A549 (cell line): ENCODE measurements around the gene SRF. TPM values are rescaled to one million over a fixed set of nuclear protein-coding genes. Genes with fewer than 3 reads are reported as not detected.

Source experiments
- ATAC-seq, 2 experiments: fragments of 200-7000 bp in 1 of 2; fragments of >200 bp in 1 of 2; cut with Nextera tagmentation in 1 of 2; cut with Tn5 transposase in 1 of 2; 3 replicates each; pipeline versions ENCODE4 v1.8.0 to v1.9.1; 2018 to 2020; ENCODE audit warnings: mild to moderate bottlenecking in 1 of 2, moderate library complexity in 1 of 2
- CTCF ChIA-PET: fragments of 300-600 bp; sonication (Branson Sonifier 250); formaldehyde crosslinking; extraction: SDS; loops from one replicate; lab custom pipeline; 2021; ENCODE audit warnings: antibody characterized with exemption, inconsistent platforms; lab: Yijun Ruan, JAX
- POLR2A ChIA-PET: fragments of 350-600 bp; formaldehyde crosslinking; extraction: SDS; loops from one replicate; lab custom pipeline; 2021; ENCODE audit warnings: antibody characterized with exemption, inconsistent platforms; lab: Yijun Ruan, JAX
- DNase-seq, 2 experiments: peaks; one replicate each; pipeline versions ENCODE4 v3.0.0 to v3.0.0-alpha.2; 2011 to 2016; ENCODE audit warnings: low read depth in 1 of 2, low spot score in 1 of 2
- FAIRE-seq: peaks from 2 replicates; lab custom pipeline; 2011; peaks lifted over from hg19 to GRCh38; lab: Jason Lieb, UNC
- H3K27ac ChIP-seq, 2 experiments: fragments of >200 bp; sonication (Bioruptor Twin); formaldehyde crosslinking; 3 replicates each; pipeline ENCODE4 v1.5.1; 2016 to 2017
- H3K4me1 ChIP-seq: fragments of >200 bp; sonication (Bioruptor Twin); formaldehyde crosslinking; 3 replicates; pipeline ENCODE4 v1.6.1; 2016
- H3K4me2 ChIP-seq: fragments of >200 bp; sonication (Bioruptor Twin); formaldehyde crosslinking; 3 replicates; pipeline ENCODE4 v1.6.1; 2016
- H3K4me3 ChIP-seq: fragments of >200 bp; sonication (Bioruptor Twin); formaldehyde crosslinking; 3 replicates; pipeline ENCODE4 v1.5.1; 2016
- H3K9me3 ChIP-seq: fragments of >200 bp; sonication (Bioruptor Twin); formaldehyde crosslinking; 3 replicates; pipeline ENCODE4 v1.6.1; 2016
- ATOH8 ChIP-seq: fragments of 250-450 bp; sonication (Bioruptor Pico); IDR thresholded peaks from 2 replicates; pipeline ENCODE4 v1.5.0; 2020; ENCODE audit warnings: low read depth, mild to moderate bottlenecking, moderate library complexity
- CHD2 ChIP-seq: fragments of 150-350 bp; IDR thresholded peaks from 2 replicates; pipeline ENCODE4 v1.6.1; 2014; ENCODE audit warnings: low read length; ENCODE audit not compliant: partially characterized antibody
- E2F6 ChIP-seq: IDR thresholded peaks from 2 replicates; pipeline ENCODE4 v1.6.1; 2012; ENCODE audit warnings: low read depth, borderline replicate concordance
- EP300 ChIP-seq, 2 experiments: fragments of >200 bp; sonication (Bioruptor Twin); formaldehyde crosslinking; IDR thresholded peaks; 2 replicates in 1 of 2; 3 replicates in 1 of 2; pipeline ENCODE4 v1.6.1; 2016 to 2017
- FOSL2 ChIP-seq, 2 experiments: fragments of 450-650 bp in 1 of 2; fragments of >200 bp in 1 of 2; sonication (Bioruptor Twin) in 1 of 2; formaldehyde crosslinking; IDR thresholded peaks; 2 replicates each; pipeline versions ENCODE4 v1.5.0 to v1.6.1; 2016 to 2020; ENCODE audit warnings: mild to moderate bottlenecking in 1 of 2, moderate library complexity in 1 of 2
- FOXS1 ChIP-seq: fragments of 250-450 bp; sonication (Bioruptor Pico); IDR thresholded peaks from 2 replicates; pipeline ENCODE4 v1.5.0; 2020; ENCODE audit warnings: mild to moderate bottlenecking, moderate library complexity
- GATA3 ChIP-seq: IDR thresholded peaks from 2 replicates; pipeline ENCODE4 v1.6.1; 2012; ENCODE audit warnings: borderline replicate concordance
- HEYL ChIP-seq: fragments of 250-450 bp; sonication (Bioruptor Pico); IDR thresholded peaks from 2 replicates; pipeline ENCODE4 v1.8.0; 2021; ENCODE audit warnings: mild to moderate bottlenecking, moderate library complexity
- JUN ChIP-seq, 2 experiments: fragments of >200 bp; sonication (Bioruptor Twin); formaldehyde crosslinking; IDR thresholded peaks; 2 replicates in 1 of 2; 3 replicates in 1 of 2; pipeline ENCODE4 v1.6.1; 2016 to 2017
- MAX ChIP-seq: IDR thresholded peaks from 2 replicates; pipeline ENCODE4 v1.6.1; 2012
- POLR2A ChIP-seq: IDR thresholded peaks from 2 replicates; pipeline ENCODE4 v1.6.1; 2012; ENCODE audit warnings: mild to moderate bottlenecking, low read length
- RAD21 ChIP-seq, 2 experiments: fragments of >200 bp in 1 of 2; sonication (Bioruptor Twin) in 1 of 2; formaldehyde crosslinking in 1 of 2; IDR thresholded peaks in 1 of 2; conservative IDR thresholded peaks in 1 of 2; 2 replicates in 1 of 2; 3 replicates in 1 of 2; pipeline ENCODE4 v1.6.1; 2012 to 2018; ENCODE audit warnings: inconsistent platforms in 1 of 2
- RCOR1 ChIP-seq: fragments of 150-350 bp; IDR thresholded peaks from 2 replicates; pipeline ENCODE4 v1.6.1; 2014; ENCODE audit warnings: antibody characterized with exemption, low read length, low read depth
- REST ChIP-seq: fragments of 200-600 bp; sonication (generic); IDR thresholded peaks from 2 replicates; pipeline ENCODE4 v1.6.1; 2016; ENCODE audit warnings: antibody characterized with exemption, mild to moderate bottlenecking, moderate library complexity
- SMC3 ChIP-seq: fragments of >200 bp; sonication (Bioruptor Twin); formaldehyde crosslinking; IDR thresholded peaks from 3 replicates; pipeline ENCODE4 v1.6.1; 2018; ENCODE audit warnings: inconsistent platforms
- TP53 ChIP-seq: fragments of 250-450 bp; sonication (Bioruptor Pico); IDR thresholded peaks from 2 replicates; pipeline ENCODE4 v1.5.0; 2021; ENCODE audit warnings: mild to moderate bottlenecking, moderate library complexity
- USF2 ChIP-seq: fragments of 450-650 bp; IDR thresholded peaks from 2 replicates; pipeline ENCODE4 v1.6.1; 2014; ENCODE audit warnings: antibody characterized with exemption
- ZC3H11A ChIP-seq: fragments of 450-650 bp; IDR thresholded peaks from 2 replicates; pipeline ENCODE4 v1.6.1; 2014; ENCODE audit warnings: antibody characterized with exemption, mild to moderate bottlenecking
- ZFP36 ChIP-seq: fragments of 450-650 bp; IDR thresholded peaks from 2 replicates; pipeline ENCODE4 v1.6.1; 2014; ENCODE audit warnings: borderline replicate concordance; ENCODE audit not compliant: partially characterized antibody
- ZNF302 ChIP-seq: fragments of 250-450 bp; sonication (Bioruptor Pico); IDR thresholded peaks from 2 replicates; pipeline ENCODE4 v1.9.0; 2021; ENCODE audit warnings: inconsistent platforms, mild to moderate bottlenecking, moderate library complexity
- WGBS: methylation state at CpG from one replicate; pipeline ENCODE4 v1.1.6; 2017; ENCODE audit errors: missing lambda C conversion rate; 5-methylcytosine and 5-hydroxymethylcytosine counted together
- polyA plus RNA-seq, 4 experiments: library from polyadenylated mRNA; depleted of rRNA in 3 of 4; stranded (reverse); fragments of >200 nt; fragmentation: RNase III in 1 of 4; extraction: RNeasy Plus Mini Kit Qiagen cat#74134 plus additional on column Dnase treatment in 1 of 4; gene quantifications; 2 replicates in 3 of 4; 3 replicates in 1 of 4; pipeline ENCODE4 v1.2.3, GENCODE V29; 2011 to 2017

The SRF gene
- polyA plus RNA-seq, 2 of the 4 experiments (the other 2 are of a cell fraction) = 14.0 to 16.7 TPM

- Histone ChIP-seq H3K4me3 (no peak overlapping the region), H3K4me1 (peaks cover 8% of the 10 kb centered on the region; the same call in 1 of the 3 replicates), H3K9me3 (no peaks in the 10 kb centered on the region), H3K27ac (no peak overlapping the region), H3K4me2 (no peak overlapping the region)
- TF ChIP-seq RCOR1 = no peak
- no peak for TF ChIP-seq FOXS1 (CRISPR knock-in tag)
- TF ChIP-seq ATOH8 (CRISPR knock-in tag) = no peak
- TF ChIP-seq TP53 = no peak
- no peak for TF ChIP-seq E2F6
- no peak for TF ChIP-seq ZFP36
- TF ChIP-seq ZC3H11A = no peak
- no peak for TF ChIP-seq RAD21 (conservative IDR thresholded peaks at IDR 0.05 in 1 of 2, IDR thresholded peaks at IDR 0.05 in 1 of 2)
- no peak for TF ChIP-seq POLR2A
- no peak for TF ChIP-seq JUN (IDR thresholded peaks at IDR 0.05)
- ChIA-PET CTCF (interaction anchor here (1.0 kb wide), 1 partner anchor 115 kb away, joined by 3 read pairs; no protein-coding TSS in a partner anchor), POLR2A (no interaction called here)
- ATAC-seq (no peak), DNase-seq (no peak), FAIRE-seq (no peak)
- 89% methylated on average over 21 of the region's 25 CpGs for WGBS
Measured at GRCh38 chr6:43123461-43124314, 47.4 kb upstream of the SRF start.

GRCh38 chr6:43124481-43124880 lies 46.6 kb upstream of the SRF start:
- no peak for TF ChIP-seq HEYL (CRISPR knock-in tag)
- no peak for TF ChIP-seq FOSL2 (IDR thresholded peaks at IDR 0.05)
- no peak for TF ChIP-seq FOSL2 (CRISPR knock-in tag; IDR thresholded peaks at IDR 0.05)
- no peak for TF ChIP-seq MAX
- no peak for TF ChIP-seq RCOR1
- TF ChIP-seq GATA3 = no peak
- TF ChIP-seq ZNF302 (CRISPR knock-in tag) = no peak
- no peak for TF ChIP-seq SMC3
- no peak for TF ChIP-seq REST
- TF ChIP-seq USF2 = no peak
- no peak for TF ChIP-seq EP300 (IDR thresholded peaks at IDR 0.05)
- no peak for TF ChIP-seq CHD2
- TF ChIP-seq, all 56 proteins: peak for 0
- ATAC-seq (no peak), FAIRE-seq (no peak), DNase-seq (no peak)
- ChIA-PET CTCF (interaction anchor here (0.5 to 2.5 kb wide), 6 partner anchors 9 to 270 kb away, joined by 3 to 13 read pairs (median 4); no protein-coding TSS in a partner anchor), POLR2A (no interaction called here)
- H3K4me2 ChIP-seq = no peak overlapping the region
- H3K4me3 ChIP-seq = no peak overlapping the region
- peaks cover 8% of the 10 kb centered on the region; the same call in 1 of the 3 replicates for H3K4me1 ChIP-seq
- 82% methylated on average over 4 of the region's 6 CpGs for WGBS
- H3K27ac ChIP-seq = no peak overlapping the region
- H3K9me3 ChIP-seq = no peaks in the 10 kb centered on the region
